GM19468 (cell line): Measurements from ENCODE around the gene ZNF804A.
"Not testable (repeated sequence)": the region's sequence is repeated elsewhere in the genome, so short reads cannot be mapped to it uniquely, and the experiment has no call there.

Source experiments
- ATAC-seq: cut with Tn5 transposase; IDR thresholded peaks from one replicate; pipeline ENCODE4 v1.9.1; 2021; ENCODE audit warnings: mild to moderate bottlenecking, moderate library complexity, moderate number of reproducible peaks; ENCODE audit not compliant: unreplicated experiment; ENCODE audit errors: extremely low read depth

The ZNF804A gene

DNA sequence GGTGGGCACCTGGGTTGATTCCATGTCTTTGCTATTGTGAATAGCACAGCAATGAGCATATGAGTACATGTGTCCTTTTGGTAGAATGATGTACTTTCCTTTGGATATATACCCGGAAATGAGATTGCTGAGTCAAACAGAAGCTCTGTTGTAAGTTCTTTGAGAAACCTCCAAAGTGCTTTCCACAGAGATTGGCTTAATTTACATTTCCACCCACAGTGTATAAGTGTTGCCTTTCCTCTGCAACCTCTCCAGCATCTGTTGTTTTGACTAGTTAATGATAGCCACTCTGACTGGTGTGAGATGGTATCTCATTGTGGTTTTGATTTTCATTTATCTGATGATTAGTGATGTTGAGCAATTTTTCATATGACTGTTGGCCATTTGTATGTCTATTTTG is 194.8 kb downstream of the ZNF804A start:
- ATAC-seq: no peak

DNA sequence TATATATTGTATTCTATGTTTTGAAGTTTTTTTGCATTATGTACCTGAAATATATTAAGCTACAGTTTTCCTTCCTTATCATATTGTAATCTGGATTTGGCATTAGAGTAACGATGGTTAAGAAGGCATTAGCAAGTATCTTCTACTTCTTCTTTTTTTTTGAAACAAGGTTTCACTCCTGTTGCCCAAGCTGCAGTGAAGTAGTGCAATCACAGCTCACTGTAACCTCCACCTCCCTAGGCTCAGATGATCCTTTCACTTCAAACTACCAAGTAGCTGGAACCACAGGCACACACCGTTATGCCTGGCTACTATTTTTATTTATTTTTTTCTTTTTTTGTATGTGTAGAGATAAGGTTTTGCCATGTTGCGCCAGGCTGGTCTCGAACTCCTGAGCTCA is 201.1 kb downstream of the ZNF804A start:
- ATAC-seq: no peak

DNA sequence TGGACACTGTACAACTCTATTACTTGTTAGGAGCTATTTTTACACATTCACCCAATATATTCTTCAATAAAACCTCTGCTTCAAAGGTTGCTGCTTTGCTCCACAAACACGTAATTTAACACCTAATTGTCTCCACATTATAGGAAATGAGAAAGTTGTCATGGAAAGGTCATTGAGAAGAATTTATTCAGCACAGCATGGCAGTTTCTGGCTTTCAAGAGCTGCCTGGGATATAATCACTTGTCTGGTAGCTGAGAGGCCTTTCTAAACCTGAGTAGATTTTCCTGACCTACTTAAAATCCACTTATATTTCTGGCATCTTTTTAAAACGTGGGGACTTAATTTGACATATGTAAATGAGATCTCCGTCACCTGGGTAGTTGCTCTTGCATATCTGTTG is 216.1 kb downstream of the ZNF804A start:
- ATAC-seq: no peak

DNA sequence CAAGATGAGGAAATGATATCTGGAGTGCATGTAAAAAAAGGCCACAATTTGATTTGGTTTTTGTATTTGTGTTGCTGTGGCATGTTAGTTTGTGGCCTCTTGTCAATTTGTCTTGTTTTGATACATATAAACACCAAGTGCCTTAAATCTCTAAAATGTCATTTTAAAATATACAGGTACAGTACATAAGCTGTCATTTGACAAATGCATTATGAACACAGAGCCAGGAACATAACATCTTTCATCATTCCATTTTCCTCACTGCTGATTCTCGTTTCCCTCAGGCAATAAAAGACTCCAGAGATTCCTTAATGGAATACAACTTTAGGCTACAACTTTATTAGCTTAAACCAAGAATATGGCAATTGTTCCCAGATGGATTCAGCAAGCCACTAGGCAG is 217.5 kb downstream of the ZNF804A start:
- ATAC-seq: no peak

DNA sequence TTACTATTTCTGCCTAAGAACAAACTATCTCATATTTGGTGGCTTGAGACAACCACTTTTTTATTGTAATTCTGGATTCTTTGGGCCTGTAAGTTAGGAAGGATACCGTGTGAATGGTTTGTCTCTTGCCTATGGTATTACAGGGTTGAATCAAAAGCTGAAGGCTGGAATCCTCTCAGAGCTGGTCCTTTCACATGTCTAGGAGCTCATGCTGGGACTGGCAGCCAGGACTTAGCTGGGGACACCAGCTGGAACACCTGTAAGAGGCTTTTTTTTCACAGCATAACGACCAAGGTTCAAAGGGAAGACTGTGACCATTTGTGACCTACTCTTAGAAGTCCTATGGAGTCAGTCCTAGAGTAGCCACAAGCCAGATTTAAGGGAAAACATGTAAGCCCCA is 226.3 kb downstream of the ZNF804A start:
- no peak for ATAC-seq

DNA sequence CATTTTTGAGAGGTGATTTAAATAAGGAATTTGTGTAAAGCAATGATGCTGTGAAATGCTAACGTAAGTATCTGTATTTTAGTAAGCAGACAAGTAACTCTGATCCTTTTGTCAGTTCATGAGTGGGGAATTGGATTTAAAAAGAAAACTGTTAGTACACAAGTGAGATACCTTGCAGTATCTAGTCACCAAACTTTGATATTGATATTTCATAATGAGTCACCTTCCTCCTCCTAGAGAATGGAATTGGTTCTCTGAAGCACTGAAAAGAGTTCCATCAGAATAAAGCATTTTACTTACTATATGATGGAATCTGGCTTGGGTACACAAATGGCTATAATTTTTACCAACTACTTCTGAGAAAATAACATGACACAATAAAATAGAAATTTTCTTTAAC is 232.2 kb downstream of the ZNF804A start:
- ATAC-seq: no peak

DNA sequence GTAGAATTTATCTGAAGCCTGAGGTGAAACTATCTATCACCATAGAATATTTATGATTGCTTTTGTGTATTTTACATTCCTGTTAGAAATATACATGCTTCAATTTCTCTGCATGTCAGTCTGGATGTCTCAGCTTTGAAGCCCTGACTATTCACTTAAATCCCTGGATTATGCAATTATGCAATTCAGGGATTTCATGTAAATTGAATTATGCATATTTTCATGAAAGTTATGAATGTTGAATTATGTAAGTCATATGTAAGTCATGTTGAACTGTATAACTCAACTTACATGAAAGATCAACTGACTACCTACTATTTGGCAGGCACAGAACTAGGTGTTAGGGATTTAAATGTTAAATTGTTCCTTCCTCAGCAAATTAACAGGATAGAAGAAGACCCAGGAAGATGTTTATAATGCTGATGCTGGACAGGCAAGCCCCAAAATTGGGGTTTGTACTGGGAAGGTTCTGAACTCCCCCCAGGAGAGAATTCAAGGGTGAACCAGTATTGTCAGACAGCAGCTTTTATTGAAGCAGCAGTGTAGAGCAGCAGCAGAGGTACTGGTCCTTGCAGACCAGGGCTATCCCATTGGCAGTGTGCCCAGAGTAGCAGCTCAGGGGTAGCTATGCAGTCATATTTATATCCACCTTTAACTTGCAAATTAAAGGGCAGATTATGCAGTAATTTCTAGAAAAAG is 236.5 kb downstream of the ZNF804A start:
- ATAC-seq: no peak

DNA sequence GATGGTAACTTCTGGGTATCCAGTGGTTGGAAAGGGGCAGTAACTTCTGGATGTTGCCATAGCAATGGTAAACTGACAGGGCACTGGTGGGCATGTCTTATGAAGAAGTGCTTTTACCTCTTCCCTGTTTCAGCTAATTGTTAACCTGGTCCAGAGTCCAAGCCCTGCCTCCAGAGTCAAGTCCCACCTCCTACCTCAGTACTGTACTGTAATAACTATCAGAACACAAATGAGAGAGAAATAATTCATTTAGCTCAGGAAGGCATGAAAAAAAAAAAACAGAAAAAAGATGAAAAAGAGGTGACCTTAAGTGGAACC is 237.0 kb downstream of the ZNF804A start:
- no peak for ATAC-seq

DNA sequence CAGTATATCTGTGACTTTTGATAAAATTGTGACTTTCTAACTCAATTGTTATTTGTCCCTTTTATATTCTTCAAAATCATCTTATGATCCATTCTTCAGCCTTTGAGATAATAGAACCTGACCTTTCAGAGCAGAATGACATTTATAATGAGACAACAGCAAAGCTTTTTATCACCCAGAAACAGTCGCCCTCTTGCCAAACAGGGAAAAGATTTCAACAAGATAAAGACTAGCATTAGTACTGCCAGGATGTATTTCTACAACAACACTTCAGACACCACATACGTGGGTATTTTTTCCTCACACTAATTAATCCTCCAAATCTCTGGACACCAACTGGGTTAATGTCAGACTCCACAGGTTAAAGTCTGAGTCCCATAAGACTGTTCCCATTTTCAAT is 249.0 kb downstream of the ZNF804A start:
- no peak for ATAC-seq

DNA sequence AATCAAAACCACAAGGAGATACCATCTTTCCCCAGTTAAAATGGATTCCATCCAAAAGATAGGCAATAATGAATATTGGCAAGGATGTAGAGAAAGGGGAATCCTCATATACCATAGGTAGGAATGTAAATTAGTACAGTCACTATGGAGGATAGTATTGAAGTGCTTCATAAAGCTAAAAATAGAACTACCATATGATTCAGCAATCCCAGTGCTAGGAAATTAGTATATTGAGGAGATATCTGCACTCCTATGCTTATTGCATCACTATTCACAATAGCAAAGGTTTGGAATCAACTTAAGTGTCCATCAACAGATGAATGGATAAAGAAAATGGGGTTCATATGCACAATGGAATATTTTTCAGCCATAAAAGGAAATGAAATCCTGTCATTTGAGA is 251.2 kb downstream of the ZNF804A start:
- ATAC-seq: no peak

DNA sequence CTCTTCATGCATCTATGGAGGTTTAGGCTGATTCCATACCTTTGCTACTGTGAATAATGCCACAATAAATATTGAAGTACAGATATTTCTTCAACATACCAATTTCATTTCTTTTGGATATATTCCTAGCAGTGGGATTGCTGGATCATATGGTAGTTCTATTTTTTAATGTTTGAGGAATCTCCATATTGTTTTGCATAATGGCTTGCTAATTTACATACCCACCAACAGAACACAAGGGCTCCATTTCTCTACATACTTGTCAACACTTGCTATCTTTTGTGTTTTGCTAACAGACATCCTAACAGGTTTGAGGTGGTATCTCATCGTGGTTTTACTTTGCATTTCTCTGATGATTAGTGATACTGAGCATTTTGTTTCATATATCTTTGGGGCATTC is 253.2 kb downstream of the ZNF804A start:
- ATAC-seq: no peak

DNA sequence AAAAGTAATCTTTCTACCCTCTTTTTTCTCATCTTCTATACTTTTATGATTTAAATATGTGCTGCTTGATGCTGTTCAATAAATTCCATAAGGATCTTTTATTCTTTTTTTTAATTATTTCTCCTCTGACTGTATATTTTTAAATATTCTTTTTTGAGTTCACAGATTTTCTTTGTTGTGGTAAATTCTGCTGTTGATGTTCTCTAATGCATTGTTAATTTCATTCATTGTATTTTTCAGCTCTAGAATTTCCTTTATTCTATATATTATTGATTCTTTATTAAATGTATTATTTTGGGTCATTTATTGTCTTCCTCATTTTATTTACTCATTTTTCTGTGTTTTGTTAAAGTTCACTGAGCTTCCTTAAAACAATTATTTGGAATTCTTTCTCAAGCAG is 260.9 kb downstream of the ZNF804A start:
- no peak for ATAC-seq

DNA sequence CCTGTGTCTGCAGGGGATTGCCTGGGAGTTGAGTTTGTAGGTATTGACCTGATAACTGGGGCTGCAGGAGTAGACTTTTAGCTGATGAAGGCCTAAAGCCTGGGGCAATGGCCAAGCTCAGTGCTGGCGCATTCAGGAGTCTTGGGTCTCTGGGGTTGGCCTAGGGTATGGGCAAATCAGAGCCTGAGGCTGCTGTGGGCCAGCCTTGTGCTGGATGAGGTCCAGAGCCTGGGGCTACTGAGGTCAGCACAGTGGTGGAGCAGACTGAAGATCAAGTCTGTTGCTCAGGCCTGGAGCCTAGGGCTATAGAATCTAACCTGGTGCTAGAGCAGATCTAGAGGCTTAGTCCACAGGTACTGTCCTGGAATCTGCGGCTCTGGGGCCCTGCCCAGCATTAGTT is 262.4 kb downstream of the ZNF804A start:
- ATAC-seq: no peak

DNA sequence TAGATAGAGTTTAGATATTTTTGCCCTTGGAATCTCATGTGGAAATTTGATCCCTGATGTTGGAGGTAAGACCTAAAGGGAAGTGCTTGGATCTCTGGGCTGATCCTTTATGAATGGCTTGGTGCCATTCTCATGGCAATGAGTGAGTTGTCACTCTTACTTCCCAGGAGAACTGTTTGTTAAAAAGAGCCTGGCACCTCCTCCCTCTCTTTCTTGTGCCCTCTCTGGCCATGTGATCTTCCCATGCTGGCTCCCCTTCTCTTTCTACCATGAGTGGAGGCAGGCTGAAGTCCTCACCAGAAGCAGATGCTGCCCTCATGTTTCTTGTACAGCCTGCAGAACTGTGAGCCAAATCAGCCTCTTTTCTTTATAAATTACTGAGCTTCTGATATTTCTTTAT is 276.9 kb downstream of the ZNF804A start:
- no peak for ATAC-seq

DNA sequence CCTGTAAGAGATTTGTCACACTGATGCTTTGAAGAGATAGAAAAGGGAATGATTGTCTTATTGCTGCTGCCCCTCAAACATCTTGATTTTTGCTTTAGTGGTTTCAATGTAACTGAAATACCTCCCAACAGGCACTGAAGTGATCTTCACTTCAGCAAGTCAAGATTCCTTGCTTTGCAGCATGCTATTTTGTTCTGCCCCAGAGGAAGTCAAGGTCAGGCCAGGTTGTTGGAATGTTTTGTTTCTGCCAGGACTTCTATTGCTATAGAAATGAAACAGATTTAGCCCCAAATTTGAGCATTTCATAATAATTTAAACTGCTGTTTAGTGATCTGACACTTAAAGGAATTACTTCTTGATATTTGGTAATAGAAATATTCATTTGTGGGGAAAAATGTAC is 277.6 kb downstream of the ZNF804A start:
- ATAC-seq: no peak

DNA sequence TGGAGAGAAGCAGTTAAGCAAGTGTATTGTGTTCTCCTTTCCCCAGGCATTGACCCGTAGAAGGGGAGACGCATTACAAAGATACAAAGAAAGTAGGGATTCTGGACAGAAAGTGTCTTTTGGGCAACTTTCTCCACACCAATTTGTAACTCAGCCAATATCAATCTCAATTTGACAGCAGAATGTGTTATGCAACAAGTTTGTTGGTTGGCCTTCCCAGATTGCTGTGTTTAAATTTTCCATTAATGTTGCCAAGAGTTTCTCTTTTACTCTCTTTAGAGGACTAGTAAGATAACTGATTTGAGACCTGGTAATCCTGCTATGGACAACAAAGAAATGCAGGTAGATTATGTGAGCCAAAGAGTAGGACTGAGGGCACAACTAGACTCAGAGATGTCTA is 279.6 kb downstream of the ZNF804A start:
- ATAC-seq: no peak

DNA sequence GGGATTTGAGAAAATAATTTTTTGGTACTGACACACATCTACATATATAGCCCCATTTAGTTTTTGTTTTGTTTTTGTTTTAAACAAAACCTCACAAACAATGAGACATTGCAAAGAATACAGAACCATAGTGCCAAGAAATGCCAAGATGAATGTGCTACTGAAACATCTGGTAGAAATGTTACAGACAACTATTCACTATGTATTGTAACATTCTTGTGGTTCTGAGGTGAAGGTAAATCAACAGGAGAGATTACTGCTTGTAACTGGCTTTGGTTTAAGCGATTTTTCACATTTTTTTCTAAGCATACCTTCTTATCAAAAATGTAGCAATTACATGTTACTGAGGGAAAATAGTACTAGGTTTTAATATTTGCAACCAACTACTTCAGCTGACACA is 281.3 kb downstream of the ZNF804A start:
- no peak for ATAC-seq

DNA sequence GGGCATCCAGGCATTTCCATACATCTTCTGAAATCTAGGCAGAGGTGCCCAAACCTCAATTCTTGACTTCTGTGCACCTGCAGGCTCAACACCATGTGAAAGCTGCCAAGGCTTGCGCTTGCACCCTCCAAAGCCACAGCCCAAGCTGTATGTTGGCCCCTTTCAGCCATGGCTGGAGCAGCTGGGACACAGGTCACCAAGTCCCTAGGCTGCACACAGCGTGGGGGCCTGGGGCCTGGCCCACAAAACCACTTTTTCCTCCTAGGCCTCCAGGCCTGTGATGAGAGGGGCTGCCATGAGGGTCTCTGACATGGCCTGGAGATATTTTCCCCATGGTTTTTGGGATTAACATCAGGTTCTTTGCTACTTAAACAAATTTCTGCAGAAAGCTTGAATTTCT is 288.3 kb downstream of the ZNF804A start:
- not testable (repeated sequence) for ATAC-seq

DNA sequence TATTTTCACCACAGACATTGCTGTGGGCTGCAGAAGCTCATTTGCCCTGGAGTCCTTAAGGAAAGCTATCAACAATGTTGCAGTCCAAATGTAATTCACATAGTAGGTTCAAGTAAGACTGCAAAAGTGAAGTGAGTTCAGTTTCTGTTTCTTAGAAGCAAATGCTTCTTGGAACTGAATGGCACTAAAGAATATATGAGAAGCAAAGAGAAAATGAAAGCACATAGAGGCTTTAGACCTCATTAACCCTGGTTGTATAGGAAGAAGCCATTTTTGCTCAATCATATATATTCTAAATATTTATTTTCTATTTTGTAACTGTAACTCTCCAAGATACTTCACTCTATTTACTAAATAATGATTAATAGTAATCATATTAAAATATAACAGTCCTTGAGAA is 292.0 kb downstream of the ZNF804A start:
- ATAC-seq: no peak

DNA sequence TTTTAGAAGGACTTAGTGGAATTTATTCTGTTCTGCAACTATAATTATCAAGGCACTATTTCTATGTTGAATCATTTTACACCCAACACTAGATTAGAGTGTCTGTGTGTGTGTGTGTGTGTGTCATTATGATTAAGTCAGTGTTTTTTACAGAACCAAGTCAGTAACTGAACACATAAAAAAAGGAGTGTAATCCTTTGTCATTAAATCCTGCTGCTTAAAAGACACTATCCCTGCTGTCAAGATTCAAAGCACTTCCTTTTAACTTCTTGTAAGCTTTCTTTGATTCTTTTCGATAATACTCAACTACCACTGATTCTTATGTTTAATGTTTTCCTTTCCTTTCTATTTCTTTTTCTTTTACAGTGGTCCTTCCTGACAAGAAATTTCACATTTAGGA is 306.7 kb downstream of the ZNF804A start:
- ATAC-seq: no peak

DNA sequence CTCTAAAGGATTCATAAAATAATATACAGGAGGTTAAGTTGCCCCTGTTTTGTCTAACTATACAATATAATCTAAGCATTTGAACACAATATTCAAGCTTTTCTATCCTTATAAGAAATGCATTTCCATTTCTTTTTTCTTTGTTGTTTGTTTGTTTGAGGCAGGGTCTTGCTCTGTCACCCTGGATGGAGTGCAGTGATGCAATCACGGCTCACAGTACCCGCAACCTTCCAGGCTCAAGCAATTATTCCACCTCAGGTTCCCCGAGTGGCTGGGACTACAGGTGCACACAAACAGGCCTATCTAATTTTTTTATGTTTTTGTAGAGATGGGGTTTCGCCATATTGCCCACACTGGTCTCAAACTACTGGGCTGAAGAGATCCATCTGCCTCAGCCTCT is 307.8 kb downstream of the ZNF804A start:
- no peak for ATAC-seq

DNA sequence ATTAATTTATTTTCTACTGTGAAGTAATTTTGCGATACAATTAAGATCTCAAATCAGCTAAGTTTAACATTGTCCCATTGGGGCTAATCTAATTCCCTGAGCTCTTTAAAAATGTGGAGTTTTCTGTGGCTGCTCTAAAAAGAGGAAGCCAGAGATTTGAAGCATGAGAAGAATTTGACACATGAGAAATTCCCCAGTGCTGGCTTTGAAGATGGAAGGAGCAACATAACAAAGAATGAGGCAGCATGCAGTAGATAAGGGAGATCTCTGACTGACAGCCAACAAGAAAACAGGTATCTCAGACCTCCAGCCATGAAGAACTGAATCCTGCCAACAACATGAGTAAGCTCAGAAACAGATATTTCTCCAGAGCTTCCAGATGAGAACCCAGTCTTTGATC is 308.4 kb downstream of the ZNF804A start:
- ATAC-seq: no peak

DNA sequence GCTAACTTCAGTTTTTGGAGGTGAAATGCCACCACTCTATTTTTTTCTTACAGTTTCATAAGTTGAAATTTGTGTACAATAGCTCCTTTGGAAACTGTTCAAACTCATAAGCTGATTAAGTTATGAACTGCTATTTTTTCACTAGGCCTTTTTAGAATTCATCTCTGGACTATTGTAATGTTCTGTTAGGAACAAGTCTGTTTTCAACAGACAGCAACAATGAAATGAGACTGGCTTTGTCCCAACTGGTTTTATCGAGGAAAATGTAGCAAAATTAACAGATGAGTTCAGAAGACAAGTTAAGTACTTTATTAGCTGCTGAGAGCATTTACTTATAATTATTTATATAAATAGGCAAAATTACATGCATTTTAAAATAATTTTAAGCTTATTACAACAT is 310.6 kb downstream of the ZNF804A start:
- ATAC-seq: no peak
